Right lobe of liver (tissue), 4 donors: Measurements from ENCODE around the gene OGFOD3.

Experiments
- POLR2A ChIP-seq: fragments of 450-650 bp; IDR thresholded peaks from one replicate; pipeline ENCODE4 v1.6.1; 2017; ENCODE audit warnings: antibody characterized with exemption, mild to moderate bottlenecking
- TF ChIP-seq, protein P1 (sequence below), 4 donors: fragments of 200-600 bp in 3 of 4; fragments of 450-650 bp in 1 of 4; IDR thresholded peaks; one replicate each; pipeline versions ENCODE4 v1.5.1 to v1.8.0; 2016 to 2022; ENCODE audit warnings: antibody characterized with exemption in 4 of 4, mild to moderate bottlenecking in 2 of 4
- donor health status: DM: no; HTN: no; CAD: no.
- donor health status: DM: no; HTN: no; CAD: no.
- donor health status: DM: no; HTN: yes; CAD: no.

- TF ChIP-seq, protein P1, sequence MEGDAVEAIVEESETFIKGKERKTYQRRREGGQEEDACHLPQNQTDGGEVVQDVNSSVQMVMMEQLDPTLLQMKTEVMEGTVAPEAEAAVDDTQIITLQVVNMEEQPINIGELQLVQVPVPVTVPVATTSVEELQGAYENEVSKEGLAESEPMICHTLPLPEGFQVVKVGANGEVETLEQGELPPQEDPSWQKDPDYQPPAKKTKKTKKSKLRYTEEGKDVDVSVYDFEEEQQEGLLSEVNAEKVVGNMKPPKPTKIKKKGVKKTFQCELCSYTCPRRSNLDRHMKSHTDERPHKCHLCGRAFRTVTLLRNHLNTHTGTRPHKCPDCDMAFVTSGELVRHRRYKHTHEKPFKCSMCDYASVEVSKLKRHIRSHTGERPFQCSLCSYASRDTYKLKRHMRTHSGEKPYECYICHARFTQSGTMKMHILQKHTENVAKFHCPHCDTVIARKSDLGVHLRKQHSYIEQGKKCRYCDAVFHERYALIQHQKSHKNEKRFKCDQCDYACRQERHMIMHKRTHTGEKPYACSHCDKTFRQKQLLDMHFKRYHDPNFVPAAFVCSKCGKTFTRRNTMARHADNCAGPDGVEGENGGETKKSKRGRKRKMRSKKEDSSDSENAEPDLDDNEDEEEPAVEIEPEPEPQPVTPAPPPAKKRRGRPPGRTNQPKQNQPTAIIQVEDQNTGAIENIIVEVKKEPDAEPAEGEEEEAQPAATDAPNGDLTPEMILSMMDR (IDR thresholded peaks at IDR 0.05): no peak
- no peak for TF ChIP-seq POLR2A
Observed at GRCh38 chr17:82397449-82398335, 20.7 kb downstream of the OGFOD3 start.
